ENCODE measurements around the gene REP15.

DNA sequence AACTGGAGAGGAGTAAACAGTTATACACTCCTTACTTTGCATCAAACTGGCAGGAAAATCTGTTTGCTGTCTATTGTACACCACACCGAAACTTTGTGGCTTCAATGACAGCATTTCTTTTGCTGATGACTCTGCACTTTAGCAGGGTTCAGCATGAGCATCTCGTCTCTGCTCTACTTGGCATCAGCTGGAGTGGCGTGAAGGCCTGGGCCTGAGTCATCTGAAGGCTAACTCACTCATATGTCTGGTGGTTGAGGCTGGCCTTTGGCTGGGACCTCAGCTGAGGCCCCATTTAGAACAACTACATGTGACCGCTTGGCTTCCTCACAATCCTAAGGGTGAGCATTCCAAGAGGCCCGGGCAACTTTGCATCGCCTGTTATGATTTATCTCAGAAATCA, 28.7 kb upstream of the REP15 start:
- no peak for TF ChIP-seq POLR2A (IDR thresholded peaks at IDR 0.05; ENCODE audit: low read depth, low read length)
- no peak for TF ChIP-seq POLR2AphosphoS5 (IDR thresholded peaks at IDR 0.05; ENCODE audit: low read depth, low read length)
